HCT116 (cell line): Measurements from ENCODE around the gene ABCC5. TPM values are rescaled to one million over a fixed set of nuclear protein-coding genes. Genes with fewer than 3 reads are reported as not detected.

Experiments
- ATAC-seq: fragments of 200-7000 bp; cut with Tn5 transposase; 2 replicates; pipeline ENCODE4 v1.9.1; 2020; ENCODE audit warnings: mild to moderate bottlenecking, moderate library complexity
- BruUV-seq: library from RNA; stranded (reverse); fragments of 400-500 nt; replicated peaks from 2 replicates; lab custom pipeline; 2021; lab: Mats Ljungman, UMichigan
- CTCF ChIA-PET: fragments of 300-600 bp; sonication (Branson Sonifier 250); formaldehyde crosslinking; loops from one replicate; lab custom pipeline; 2021; ENCODE audit warnings: antibody characterized with exemption; lab: Charles Lee
- POLR2A ChIA-PET: fragments of 300-600, 350-600 bp; sonication (Branson Sonifier 250); formaldehyde crosslinking; loops from one replicate; lab custom pipeline; 2021; ENCODE audit warnings: antibody characterized with exemption; lab: Charles Lee
- RAD21 ChIA-PET, 2 experiments: fragments of 300-600 bp; sonication (Branson Sonifier 250); formaldehyde crosslinking; loops; one replicate each; lab custom pipeline; 2023; ENCODE audit warnings: low total read pairs in 2 of 2; ENCODE audit not compliant: uncharacterized antibody in 2 of 2, unreplicated experiment in 2 of 2, low non-redundant PET in 1 of 2; lab: Charles Lee
- DNase-seq: peaks from one replicate; pipeline ENCODE4 v3.0.0-alpha.2; 2010; ENCODE audit warnings: low read depth, low spot score
- H2AFZ ChIP-seq: fragments of 200-600 bp; shearing (Covaris generic), sonication (generic); 2 replicates; pipeline ENCODE4 v1.6.1; 2017; ENCODE audit warnings: low read depth, mixed run types, mixed read lengths, antibody characterized with exemption, low read length; ENCODE audit not compliant: poor library complexity, severe bottlenecking
- H3K27ac ChIP-seq: 2 replicates; pipeline ENCODE4 v1.5.1; 2012; ENCODE audit warnings: low read depth, low read length
- H3K27me3 ChIP-seq: fragments of 200-600 bp; sonication (generic); 2 replicates; pipeline ENCODE4 v1.6.1; 2016; ENCODE audit warnings: mixed run types, low read length, mixed read lengths; ENCODE audit not compliant: insufficient read depth
- H3K36me3 ChIP-seq, 2 experiments: fragments of 200-500 bp in 1 of 2; fragments of 200-600 bp in 1 of 2; sonication (Bioruptor generic) in 1 of 2; sonication (generic) in 1 of 2; 2 replicates each; pipeline versions ENCODE4 v1.5.1 to v1.6.1; 2014 to 2016; ENCODE audit warnings: low read length in 2 of 2, inconsistent platforms in 1 of 2, mixed read lengths in 1 of 2, mixed run types in 1 of 2; ENCODE audit not compliant: insufficient read depth in 2 of 2, control insufficient read depth in 1 of 2
- H3K4me1 ChIP-seq, 2 experiments: fragments of 200-600 bp in 1 of 2; sonication (generic) in 1 of 2; 2 replicates each; pipeline versions ENCODE4 v1.5.1 to v1.6.1; 2012 to 2017; ENCODE audit warnings: low read length in 2 of 2, inconsistent platforms in 1 of 2, mild to moderate bottlenecking in 1 of 2, mixed read lengths in 1 of 2, mixed run types in 1 of 2, moderate library complexity in 1 of 2; ENCODE audit not compliant: insufficient read depth in 2 of 2, control insufficient read depth in 1 of 2
- H3K4me2 ChIP-seq: fragments of 200-600 bp; sonication (generic); 2 replicates; pipeline ENCODE4 v1.6.1; 2017; ENCODE audit warnings: mixed run types, low read length, mixed read lengths
- H3K4me3 ChIP-seq, 2 experiments: fragments of 200-600 bp in 1 of 2; sonication (generic) in 1 of 2; replicated peaks in 1 of 2; 2 replicates each; pipeline ENCODE4 v1.5.1; 2011 to 2016; ENCODE audit warnings: low read length in 2 of 2, control low read depth in 1 of 2, low read depth in 1 of 2, mild to moderate bottlenecking in 1 of 2, mixed read lengths in 1 of 2, mixed run types in 1 of 2
- H3K79me2 ChIP-seq: fragments of 200-600 bp; sonication (generic); 2 replicates; pipeline ENCODE4 v1.6.1; 2017; ENCODE audit warnings: mild to moderate bottlenecking, mixed run types, low read length, moderate library complexity, mixed read lengths; ENCODE audit not compliant: insufficient read depth
- H3K9ac ChIP-seq: fragments of 200-600 bp; sonication (generic); 2 replicates; pipeline ENCODE4 v1.6.1; 2016; ENCODE audit warnings: low read length, mixed read lengths
- H3K9me2 ChIP-seq: fragments of 200-600 bp; sonication (generic), shearing (Covaris generic); 2 replicates; pipeline ENCODE4 v1.6.1; 2017; ENCODE audit warnings: mixed run types, mild to moderate bottlenecking, moderate library complexity; ENCODE audit not compliant: insufficient read depth
- H3K9me3 ChIP-seq, 2 experiments: fragments of 200-500 bp in 1 of 2; fragments of 200-600 bp in 1 of 2; sonication (Bioruptor generic) in 1 of 2; sonication (generic) in 1 of 2; 2 replicates each; pipeline ENCODE4 v1.6.1; 2014 to 2017; ENCODE audit warnings: low read length in 2 of 2, mixed read lengths in 2 of 2, inconsistent platforms in 1 of 2, low read depth in 1 of 2, mild to moderate bottlenecking in 1 of 2, mixed run types in 1 of 2, moderate library complexity in 1 of 2; ENCODE audit not compliant: control insufficient read depth in 1 of 2, insufficient read depth in 1 of 2
- H4K20me1 ChIP-seq: fragments of 200-600 bp; sonication (generic), shearing (Covaris generic); 2 replicates; pipeline ENCODE4 v1.6.1; 2017; ENCODE audit warnings: mixed run types, mild to moderate bottlenecking, moderate library complexity; ENCODE audit not compliant: insufficient read depth
- EGR1 ChIP-seq: IDR thresholded peaks from 2 replicates; pipeline ENCODE4 v1.6.1; 2012; ENCODE audit warnings: low read depth
- EZH2phosphoT487 ChIP-seq: fragments of 200-600 bp; IDR thresholded peaks from 2 replicates; pipeline ENCODE4 v1.6.1; 2018; ENCODE audit warnings: antibody characterized with exemption, borderline replicate concordance
- FOSL1 ChIP-seq: IDR thresholded peaks from 2 replicates; pipeline ENCODE4 v1.6.1; 2012; ENCODE audit warnings: low read depth
- JUND ChIP-seq: IDR thresholded peaks from 2 replicates; pipeline ENCODE4 v1.6.1; 2012
- POLR2A ChIP-seq: IDR thresholded peaks from 2 replicates; pipeline ENCODE4 v1.7.0; 2011; ENCODE audit warnings: borderline replicate concordance; ENCODE audit not compliant: insufficient read depth, insufficient read length; ENCODE audit errors: extremely low read depth
- RAD21 ChIP-seq: IDR thresholded peaks from 2 replicates; pipeline ENCODE4 v1.6.1; 2012; ENCODE audit warnings: low read depth, mild to moderate bottlenecking
- SIN3A ChIP-seq: IDR thresholded peaks from 2 replicates; pipeline ENCODE4 v1.6.1; 2012; ENCODE audit warnings: low read depth
- SP1 ChIP-seq: IDR thresholded peaks from 2 replicates; pipeline ENCODE4 v1.6.1; 2012; ENCODE audit warnings: low read depth
- SRF ChIP-seq: IDR thresholded peaks from 2 replicates; pipeline ENCODE4 v1.6.1; 2012; ENCODE audit warnings: low read depth
- ZFX ChIP-seq: fragments of 450-650 bp; IDR thresholded peaks from 2 replicates; pipeline ENCODE4 v1.6.1; 2017
- intact Hi-C: fragments of 100-400 bp; cut with micrococcal nuclease; formaldehyde crosslinking; loops from 2 replicates; pipeline ENCODE4 v1.10.0; 2022
- total RNA-seq: library from RNA; stranded (reverse); gene quantifications from one replicate; pipeline ENCODE4 v1.2.1, GENCODE V29; 2021; ENCODE audit not compliant: unreplicated experiment
- TF ChIP-seq, protein P1 (sequence below): IDR thresholded peaks from 2 replicates; pipeline ENCODE4 v1.6.1; 2012

ABCC5 gene
- total RNA-seq, 1 experiment from 2014 or later, result 16.9 TPM

DNA sequence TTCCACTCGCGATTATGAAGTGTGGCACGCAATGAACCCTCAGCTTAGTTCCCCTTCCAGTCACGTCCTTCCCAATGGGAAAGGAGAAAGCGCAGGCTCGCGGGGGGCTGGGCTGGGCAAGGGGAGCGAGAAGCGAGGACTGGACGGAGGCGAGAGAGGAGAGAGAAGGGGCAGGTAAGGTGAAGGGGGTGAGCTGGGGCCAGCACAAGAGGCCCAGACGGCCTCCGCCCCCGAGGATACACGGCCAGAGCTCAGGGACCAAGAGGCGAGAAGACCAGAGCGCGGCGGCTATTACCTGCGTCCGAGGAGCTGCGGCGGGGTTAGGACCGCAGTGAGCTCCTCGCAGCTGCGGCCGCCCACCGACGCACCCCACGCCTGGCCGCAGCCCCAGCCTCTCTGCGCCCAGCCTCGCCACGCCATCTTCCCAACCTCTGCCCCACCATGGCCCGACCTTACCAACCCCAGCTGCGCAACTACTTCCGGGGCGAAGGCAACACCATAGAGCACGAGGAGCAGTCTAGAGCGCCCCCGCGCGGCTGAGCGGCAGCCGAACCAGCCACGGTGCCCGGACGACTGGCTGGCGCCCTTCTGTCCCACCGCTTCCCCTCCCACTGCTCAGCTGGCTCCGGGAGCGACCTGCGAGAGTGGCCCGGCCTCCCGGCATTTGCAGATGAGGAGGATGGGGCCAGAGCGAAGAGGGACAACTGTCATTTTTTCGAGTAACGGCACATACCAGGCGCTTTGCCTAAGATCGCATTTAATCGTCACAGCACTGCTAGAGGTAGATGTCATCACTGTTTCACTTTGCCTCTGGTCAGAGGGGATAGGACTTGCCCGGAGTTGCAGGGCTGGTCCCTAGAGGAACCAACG lies 133.0 kb downstream of the ABCC5 start, which contains the start of gene PARL (continued):
- peak; percentile 88 for TF ChIP-seq SIN3A
- peak; percentile 80 for TF ChIP-seq RAD21
- peak; percentile 62; the same call in 1 of the 2 replicates for TF ChIP-seq EGR1
- TF ChIP-seq, protein P1, sequence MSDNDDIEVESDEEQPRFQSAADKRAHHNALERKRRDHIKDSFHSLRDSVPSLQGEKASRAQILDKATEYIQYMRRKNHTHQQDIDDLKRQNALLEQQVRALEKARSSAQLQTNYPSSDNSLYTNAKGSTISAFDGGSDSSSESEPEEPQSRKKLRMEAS, result peak; percentile 95
- TF ChIP-seq POLR2A, result peak; percentile 64
- no peak for TF ChIP-seq EZH2phosphoT487

DNA sequence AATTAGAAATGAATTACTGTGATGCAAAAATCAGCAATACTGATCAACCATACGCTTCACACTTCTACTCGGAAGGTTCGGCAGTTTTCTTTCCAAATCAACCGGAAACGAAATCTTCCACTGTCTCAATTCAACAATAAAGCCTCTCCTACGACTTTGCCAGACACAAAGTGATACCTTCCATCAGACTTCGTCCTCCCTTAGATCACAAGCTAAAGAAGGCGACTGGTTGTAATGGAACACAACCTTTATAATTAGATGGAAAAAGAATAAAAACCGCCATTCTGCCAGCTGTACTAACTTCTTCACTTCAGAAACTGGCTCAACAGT lies 133.6 kb downstream of the ABCC5 start:
- no peaks in the 10 kb centered on the region for H3K27me3 ChIP-seq
- ATAC-seq (no peak), DNase-seq (no peak)
- H3K9me3 ChIP-seq, result no peaks in the 10 kb centered on the region
- H2AFZ ChIP-seq, result no peak overlapping the region
- no peaks in the 10 kb centered on the region for H4K20me1 ChIP-seq
- intact Hi-C loops, result loop anchor here (5.0 to 10.0 kb wide), 2 partner anchors 417 to 759 kb away; no protein-coding TSS in a partner anchor
- no peaks in the 10 kb centered on the region for H3K36me3 ChIP-seq
- peak overlapping the region; percentile 93 for H3K4me2 ChIP-seq
- H3K9ac ChIP-seq, result peak overlapping the region; percentile 91
- BruUV-seq, result no TSS peak
- peak overlapping the region; percentile 99 to 100 for H3K4me3 ChIP-seq
- CTCF ChIA-PET, result interaction anchor here (0.7 to 1.6 kb wide), 7 partner anchors 11 to 413 kb away, joined by 3 to 10 read pairs (median 3); partner anchors contain the start of genes ABCC5 and MAP6D1
- H3K4me1 ChIP-seq, result peaks cover 6 to 16% of the 10 kb centered on the region in 2 experiments; a peak in 3 of 4 replicates
- TF ChIP-seq, protein P1, result no peak
- TF ChIP-seq JUND (no peak), ZFX (no peak), FOSL1 (no peak), SP1 (no peak), SRF (no peak), POLR2A (no peak), RAD21 (no peak), SIN3A (no peak)
- TF ChIP-seq, all 23 proteins: peak for 0
- ChIA-PET POLR2A (interaction anchor here (1.1 to 1.5 kb wide), 2 partner anchors 9 to 12 kb away, joined by 3 to 4 read pairs; no protein-coding TSS in a partner anchor), RAD21 (no interaction called here)
- Histone ChIP-seq H3K27ac (peak overlapping the region; percentile 64), H3K79me2 (peaks cover 56% of the 10 kb centered on the region), H3K9me2 (no peaks in the 10 kb centered on the region)
